Renal cortical epithelial cell (primary cell): ENCODE results near the gene AK8. TPM values are rescaled to one million over a fixed set of nuclear protein-coding genes. Genes with fewer than 3 reads are reported as not detected.
"Not testable (repeated sequence)": the region's sequence is repeated elsewhere in the genome, so short reads cannot be mapped to it uniquely, and the experiment has no call there.

Source experiments
- DNase-seq: peaks from one replicate; pipeline ENCODE4 v3.0.0-alpha.2; 2011; ENCODE audit warnings: low read depth
- total RNA-seq: library from RNA; depleted of rRNA; stranded (reverse); fragments of >200 nt; gene quantifications from 2 replicates; pipeline ENCODE4 v1.2.3, GENCODE V29; 2014

AK8 gene
- total RNA-seq, 1 donor from 2014 or later = 2.3 TPM

DNA sequence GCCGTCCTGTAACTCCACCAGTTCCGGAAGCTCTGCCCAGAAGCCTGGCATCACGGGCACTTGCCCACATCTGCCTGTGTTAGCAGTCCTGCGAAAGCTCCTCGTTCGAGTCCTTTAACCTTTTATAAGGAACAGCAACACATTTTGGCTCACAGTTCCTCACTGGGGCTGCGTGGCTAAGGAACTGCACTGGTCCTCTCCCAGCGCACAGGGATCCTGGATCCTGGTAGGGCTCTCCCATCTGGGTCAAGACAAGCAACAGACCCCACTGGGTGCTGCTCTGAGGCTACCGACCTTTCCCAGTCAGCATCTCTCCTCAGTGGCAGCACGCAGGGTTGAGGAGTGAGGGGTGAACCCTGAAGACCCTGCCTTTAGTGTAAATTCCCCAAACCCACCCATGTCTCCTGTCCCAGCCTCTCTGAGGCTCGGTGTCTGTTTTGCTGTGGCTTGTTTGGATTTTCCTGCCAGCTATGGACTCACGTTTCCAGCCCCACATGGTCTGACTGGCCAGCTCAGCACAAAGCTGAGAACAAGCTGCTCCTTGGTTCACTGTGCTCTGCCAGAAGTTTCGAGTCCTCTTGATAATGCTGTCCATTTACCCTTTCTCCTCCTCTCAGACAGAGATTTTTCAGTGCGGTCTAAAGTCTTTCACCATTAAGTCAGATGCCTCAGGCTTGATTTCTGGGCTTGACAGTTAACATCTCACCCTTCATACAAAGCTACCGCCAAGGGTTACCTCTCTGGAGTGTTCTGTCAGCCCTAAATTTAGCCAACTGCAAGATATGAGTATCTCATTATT is 80.0 kb downstream of the AK8 start:
- no peak for DNase-seq

DNA sequence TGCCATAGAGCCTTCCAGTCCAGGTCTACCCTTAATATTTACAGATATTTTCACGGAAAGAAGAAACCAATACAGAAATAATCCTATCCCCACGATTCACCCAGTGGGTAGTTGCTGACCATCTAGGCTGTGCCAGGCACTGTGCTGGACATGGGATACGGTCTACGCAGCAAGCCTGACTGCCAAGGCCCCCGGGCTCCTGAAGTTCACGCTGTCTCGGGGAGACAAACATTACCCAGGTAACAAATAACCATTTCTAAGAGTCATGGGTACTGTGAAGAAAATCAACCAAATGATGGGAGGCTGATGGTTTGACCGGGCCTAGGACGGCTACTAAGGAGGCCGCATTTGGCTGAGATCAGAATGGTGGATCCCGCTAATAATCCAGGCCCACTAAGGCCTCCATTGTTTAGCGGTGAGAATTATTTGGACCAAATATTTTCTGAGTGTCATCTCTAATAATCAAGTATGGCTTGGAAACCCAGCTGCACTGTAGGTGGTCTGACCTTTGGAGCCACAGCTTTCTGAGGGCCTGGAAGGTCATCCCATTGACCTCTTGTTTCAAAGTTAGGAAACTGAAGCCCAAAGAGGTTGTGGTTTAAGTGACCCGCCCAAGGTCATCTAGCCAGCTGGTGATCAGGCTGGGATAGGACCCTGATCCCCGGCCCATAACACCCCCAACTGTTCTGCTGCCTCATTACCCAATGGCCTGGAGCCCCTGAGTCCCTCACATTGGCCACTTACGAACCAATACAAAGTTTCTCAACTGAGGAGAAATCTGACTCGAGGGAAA is 82.4 kb downstream of the AK8 start:
- DNase-seq = no peak

DNA sequence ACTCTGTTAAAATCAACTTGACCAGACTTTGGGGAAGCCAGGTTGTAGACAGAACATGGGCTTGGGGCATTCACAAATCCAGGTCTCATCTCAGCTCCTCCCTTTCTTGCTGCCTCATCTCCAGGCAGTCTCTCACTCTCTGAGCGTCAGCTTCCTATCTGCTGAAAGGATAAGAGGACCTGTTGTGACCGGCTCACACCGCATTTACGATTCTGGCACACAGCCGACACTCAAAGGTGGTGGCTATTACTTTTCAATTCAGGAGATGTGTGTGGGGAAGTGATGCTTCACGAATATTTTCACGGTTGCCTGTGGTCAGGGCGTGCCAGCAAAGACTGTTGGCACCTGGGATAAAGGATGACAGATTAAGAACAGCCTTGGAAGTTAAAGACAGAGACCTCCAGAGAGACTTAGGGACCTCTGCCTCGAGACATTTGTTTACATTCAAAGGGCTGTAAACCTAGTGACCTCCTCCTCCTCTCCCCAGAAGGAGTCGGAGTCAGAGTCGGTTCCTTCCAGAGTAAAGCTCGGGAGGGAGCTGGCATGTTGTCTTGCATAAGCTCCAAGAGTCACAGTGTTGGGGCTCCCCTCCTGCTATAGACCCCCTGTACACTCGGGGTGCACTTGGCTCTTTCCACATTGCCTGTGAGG is 83.2 kb downstream of the AK8 start:
- peak; percentile 36 for DNase-seq

DNA sequence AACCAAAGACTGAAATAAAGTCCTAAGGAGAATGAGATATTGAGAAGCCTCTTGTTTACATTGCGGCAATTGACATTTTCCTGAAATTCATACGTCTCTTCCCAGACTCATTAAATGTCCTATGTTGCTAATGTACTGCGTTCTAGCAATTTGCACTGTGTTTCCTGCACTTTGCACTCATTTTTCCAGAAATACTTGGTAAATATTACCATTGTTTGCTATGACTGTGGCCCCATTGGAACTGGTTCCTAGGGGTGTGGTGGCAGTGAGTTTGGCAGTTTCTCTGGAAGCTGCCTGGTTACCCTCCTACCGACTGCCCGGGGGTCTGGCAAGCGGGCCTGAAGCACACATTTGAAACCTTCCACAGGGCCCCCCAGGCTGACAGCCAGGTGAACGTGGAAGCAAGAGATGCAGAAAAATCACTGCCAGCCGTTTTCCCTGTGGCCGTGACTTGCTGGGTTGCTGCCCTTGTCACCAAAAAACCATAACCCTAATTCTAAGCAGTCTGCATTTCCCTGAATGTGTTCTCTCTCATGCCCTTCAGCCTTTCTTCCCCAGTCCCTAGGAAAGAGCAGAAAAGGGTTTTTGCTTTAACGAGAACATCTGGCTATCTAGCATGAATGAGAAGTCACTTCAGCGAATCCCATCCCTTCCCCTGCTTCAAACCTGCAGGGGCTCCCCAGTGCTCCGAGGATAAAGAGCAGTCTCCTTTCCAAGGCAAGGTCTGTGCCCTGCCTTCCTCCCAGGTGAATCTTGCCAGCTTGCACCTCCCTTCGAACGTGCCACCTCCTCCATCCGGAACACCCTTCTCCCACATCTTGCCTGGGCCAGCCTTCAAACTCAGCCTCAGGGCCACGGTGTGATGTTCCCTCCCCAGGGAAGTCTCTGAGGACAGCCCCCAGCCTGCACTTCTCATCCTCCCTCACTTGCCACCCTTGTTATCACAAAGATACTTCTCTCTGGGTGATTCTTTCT is 84.2 kb downstream of the AK8 start:
- no peak for DNase-seq

DNA sequence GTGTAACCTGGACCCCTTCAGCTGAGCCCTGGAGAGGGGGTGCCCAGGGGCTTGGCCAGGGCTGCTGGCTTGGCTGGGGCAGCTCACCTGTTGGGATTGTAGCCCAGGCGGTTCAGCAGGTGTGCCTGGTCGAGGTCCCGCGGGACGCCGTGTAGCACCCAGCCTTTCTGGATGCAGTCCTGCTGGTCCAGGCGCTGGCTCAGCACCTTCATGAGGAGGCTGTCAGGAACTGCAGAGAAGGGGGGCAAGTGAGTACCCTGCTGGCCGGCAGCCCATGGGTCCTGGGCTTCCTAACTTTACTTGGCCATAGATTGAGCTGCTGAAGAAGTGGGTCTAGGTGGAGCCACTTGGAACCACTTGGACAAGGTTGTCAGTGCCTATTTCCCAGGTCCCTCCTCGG is 85.5 kb downstream of the AK8 start:
- no peak for DNase-seq

DNA sequence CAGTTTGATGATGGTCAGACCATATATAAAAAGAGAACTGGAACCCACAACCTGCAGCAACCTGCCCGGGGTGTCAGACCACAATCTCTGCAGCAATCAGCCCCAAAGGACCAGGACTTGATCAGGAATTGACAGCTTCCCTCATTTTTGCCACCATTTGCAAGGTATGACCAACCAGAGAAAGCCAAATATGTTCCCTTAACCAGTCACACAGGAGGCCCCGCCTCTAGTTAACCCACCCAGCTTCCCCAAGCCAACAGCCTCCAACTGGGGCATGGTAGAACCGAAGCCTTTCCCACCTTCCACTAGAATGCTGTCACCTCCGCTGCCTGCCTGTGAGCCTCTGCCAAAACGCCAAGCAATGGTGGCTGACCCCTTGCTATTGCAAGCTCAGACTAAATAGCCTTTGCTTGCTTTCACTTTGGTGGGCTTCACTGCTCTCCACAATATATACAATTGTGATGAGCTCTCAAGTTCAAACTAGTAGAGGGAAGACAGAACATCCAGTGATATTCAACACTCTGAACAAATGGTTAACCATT is 86.3 kb downstream of the AK8 start:
- no peak for DNase-seq

DNA sequence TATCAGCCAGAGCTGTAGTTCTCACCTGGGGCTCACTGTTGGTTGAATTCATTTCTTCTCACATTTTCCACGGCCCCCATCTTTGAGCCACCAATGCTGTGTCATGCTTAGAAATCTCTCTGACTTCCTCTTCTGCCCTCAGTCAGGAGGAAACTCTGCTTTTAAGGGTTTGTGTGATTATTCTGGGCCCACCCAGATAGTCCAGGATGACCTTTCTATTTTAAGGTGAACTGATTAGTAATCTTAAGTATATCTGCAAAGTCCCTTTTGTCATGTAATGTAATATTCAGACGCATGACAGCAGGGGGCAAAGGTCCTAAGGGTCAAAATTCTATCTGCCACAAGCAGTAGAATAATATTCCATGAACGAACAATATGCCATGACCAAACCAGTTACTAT is 88.4 kb downstream of the AK8 start:
- no peak for DNase-seq

DNA sequence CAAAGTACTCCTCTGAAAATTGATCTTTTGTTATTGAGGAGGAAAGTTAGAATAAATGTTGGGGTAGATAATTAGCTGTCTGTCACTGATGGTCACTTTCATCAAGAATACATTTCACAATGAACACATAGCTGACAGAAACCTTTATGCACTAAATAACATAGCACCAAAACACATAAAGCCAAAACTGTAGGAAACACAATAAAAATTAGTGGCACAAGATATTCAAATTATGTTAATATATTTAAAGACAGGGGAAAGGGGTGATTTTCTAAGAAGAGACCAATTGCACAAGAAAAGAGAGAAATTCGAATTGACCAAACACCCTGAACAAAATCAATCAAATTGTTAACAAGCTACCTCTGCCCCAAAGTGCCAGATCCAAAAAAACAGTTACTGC is 89.7 kb downstream of the AK8 start:
- no peak for DNase-seq

DNA sequence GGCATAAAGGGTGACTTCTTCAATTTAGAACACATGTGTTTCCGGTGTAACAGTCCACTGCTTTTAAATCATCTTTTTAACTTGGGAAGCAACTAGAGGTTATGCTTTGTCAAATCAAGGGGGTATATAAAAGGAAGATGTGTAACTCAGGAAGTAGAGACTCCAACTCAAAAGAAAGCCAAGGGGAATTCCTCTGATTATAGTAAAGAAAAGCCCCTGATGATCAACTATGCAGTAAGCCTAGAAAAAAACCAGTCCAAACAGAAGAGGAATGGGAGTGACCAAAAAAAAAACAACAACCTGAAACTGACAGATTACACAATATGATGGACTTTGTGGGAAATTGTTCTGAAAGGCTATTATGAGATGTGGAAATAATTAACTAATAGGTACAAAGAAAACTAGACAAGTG is 90.3 kb downstream of the AK8 start:
- peak; percentile 98 for DNase-seq

DNA sequence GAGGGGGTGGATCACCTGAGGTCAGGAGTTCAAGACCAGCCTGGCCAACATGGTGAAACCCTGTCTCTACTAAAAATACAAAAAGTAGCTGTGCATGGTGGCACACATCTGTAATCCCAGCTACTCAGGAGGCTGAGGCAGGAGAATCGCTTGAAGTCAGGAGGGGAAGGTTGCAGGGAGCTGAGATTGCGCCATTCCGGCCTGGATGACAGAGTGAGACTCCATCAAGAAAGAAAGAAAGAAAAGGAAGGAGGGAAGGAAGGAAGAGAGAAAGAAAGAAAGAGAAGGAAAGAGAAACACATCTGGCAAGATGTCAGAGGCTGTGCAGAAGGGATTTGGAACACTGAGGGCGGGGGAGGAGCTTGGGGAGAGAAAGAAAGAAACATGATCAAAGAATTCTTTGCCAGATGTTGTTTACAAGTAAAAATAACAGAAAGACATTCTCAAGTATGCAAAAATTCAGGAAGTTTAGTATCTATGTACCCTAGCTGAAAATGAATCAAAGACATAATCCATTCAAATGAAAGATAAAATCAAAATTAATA is 93.7 kb downstream of the AK8 start:
- DNase-seq = no peak

DNA sequence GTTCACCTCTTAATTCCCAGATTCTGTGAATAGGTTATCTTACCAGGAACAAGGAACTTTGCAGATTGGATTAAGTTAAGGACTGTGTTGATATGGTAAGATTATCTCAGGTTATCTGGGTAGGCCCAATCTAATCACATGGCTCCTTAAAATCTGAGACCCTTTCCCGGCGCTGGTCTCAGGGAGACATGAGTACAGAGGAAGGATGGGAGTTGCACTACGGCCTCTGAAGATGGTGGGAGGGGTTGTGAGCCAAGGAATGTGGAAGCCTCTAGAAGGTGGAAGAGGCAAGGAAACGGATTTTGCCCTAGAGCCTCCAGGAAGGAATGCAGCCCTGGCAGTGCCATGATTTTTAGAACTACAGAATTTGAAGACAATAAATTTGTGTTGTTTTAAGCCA is 95.1 kb downstream of the AK8 start:
- no peak for DNase-seq

DNA sequence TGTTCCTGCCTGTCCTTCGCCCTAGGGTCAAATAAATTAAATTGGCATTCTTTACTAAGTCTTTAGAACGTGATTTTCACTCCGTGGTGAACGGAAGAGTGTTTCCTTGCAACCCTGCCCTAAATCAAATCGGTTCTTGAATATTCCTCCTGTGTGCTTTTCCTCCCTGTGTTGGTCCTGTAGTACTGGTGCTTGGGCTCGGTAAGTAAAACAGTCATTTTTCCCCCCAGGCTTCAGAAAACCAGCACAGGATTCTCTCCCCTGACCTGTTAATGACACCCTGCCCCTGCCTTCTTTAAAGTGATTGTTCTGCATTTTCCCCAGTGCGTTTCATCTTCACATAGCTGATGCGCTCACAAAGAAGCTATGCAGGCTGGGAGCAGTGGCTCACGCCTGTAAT is 96.0 kb downstream of the AK8 start:
- no peak for DNase-seq

DNA sequence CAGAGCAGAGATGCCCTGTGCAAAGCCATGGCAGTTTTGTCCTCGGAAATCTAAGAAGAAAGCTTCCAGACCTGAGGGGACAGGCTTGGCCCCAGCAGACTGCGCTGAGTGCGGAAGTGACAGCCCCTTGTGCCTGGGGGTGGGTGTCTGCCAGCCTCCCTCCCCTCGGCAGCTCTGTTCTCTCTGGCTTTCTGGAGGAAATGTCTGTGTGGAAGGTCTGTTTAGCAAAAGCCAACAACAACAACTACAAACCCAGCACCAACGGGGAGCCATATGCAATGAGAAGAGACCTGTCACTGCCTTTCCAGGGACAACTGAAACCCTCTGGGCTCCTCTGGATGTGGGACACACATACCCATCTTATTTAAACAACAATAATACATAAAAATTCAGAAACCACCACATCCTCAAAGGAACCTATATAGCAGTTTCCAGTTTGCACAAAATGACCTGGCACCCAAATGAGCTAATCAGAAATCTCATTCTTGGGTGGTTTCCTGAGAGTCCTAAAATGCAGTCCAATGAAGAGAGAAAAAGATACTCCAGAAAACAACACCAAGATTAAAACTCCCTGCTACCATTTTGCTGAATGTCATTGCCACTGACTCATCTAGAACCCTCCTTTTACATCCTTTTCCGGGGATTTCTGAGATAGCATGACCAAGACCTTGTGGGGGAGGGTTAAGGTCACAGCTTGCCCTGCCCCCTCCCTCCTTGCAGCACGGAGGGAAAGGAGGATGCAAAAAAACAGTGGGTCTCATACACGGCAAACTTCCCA is 97.7 kb downstream of the AK8 start:
- DNase-seq = peak; percentile 9

DNA sequence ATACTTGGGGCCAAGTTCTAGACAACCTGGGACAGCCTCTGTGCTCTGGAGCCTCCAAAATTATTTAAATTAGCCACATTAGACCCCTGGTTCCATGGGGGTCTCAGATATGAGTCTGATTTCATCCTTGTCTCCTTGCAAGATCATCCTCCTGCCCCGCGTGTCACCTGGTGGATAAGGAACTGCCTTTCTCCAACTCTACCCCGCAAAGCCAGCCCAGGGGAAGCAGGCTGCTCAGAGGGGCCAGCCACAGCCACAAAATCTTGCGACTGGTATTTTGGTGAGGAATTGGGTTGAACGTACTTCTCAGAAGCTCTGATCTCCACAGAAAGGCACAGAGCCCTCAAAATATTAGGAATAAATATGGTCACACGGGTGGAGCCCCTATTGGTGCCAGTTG is 101.2 kb downstream of the AK8 start:
- no peak for DNase-seq

DNA sequence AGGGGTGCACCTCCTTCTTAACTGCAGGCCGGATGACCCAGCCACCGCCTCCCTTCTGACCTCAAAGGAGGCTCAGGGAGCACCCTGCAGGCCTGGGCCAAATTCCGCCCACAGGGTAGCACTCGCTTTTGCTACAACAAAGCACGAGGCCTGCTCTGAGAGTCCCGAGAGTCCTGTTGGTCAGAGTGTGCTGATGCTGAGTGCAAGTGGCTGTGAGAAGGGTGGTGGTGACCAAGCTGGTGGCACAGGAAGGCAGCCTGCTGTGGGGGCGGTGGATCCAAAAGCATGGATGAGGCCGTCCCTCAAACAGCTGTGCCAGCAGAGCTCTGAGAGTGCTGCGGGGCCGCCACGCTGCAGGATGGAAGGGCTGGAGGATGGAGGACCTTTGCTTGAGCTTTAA is 101.8 kb downstream of the AK8 start:
- DNase-seq = no peak

DNA sequence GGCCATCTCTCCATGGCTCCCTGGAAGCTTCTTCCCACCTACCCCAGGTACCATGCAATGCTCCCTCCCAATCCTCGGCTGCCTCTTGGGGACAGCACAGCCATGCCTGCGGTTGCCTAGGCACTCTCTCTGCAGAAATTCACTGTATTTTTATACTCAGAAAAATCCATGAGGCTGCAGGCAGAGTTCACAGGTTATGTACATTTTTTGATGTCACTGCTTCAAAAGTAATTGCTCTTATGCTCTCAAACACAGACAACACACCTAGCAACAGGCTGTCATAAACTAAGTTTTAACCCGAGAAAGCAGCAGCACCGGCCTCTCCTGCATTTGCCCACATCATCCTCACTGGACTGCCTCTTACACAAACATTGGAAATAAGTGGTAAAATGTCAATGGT is 102.4 kb downstream of the AK8 start:
- no peak for DNase-seq

DNA sequence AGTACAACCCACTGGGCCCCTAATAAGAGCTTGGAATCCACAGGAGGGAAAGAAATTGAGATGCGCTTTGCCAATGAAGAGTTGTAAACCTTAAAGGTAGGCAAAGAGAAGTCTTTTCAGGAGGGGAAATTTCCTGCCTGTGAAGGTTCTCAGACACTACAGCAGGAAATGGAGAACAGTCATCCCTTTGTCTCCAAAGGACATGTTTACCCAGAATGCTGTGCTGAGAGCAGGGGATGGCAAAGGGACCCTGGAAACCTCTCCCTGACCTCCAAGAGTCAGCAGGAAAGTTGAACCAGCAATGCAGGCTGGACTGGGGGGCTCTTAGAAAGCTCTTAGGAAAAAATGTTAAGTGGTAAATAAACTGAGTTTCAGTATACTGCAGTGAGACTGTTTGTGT is 103.2 kb downstream of the AK8 start:
- DNase-seq = no peak

DNA sequence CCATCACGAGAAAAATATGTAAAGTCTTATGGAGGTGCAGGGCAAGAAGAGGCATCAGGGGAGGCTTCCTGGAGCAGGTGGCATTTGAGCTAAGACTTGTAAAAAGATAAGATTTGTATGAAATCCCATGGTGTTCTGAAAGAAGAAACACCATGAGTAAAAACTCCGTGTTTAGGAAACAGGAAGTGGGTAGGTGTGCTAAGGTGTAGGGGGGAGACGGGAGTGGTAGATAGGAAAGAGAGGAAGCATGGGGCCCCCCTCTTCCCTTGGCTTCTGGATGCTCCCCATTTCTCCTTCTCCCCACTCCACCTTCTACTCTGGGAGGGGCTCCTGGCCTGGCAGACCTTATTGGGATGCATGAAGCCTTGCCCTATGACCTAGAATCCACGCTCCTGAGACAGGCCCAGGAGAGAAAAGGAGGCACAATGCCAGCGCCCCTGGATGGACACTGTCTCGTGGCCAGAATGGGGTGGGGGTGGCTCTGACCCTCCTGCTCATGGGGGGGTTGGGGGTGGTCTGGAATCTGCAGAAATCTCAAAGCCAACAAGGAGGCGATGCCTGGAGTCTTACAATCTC is 104.2 kb downstream of the AK8 start:
- no peak for DNase-seq

DNA sequence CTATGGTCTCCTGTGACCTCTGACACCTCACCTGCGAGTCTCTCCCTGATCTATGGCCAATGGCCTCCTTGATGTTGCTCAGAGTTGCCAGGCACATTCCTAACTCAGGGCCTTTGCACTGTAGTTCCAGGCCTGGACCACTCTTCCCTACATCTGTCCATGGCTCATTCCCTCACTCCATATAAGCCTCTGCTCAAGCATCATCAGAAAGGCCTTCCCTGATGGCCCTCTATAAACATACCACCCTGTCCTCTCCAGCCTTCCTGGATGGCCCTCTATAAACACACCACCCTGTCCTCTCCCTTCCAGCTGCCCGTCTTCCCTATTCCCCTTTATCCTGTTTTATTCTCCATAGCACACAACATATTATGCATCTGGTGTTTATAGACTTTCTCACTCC is 105.0 kb downstream of the AK8 start:
- DNase-seq = no peak

DNA sequence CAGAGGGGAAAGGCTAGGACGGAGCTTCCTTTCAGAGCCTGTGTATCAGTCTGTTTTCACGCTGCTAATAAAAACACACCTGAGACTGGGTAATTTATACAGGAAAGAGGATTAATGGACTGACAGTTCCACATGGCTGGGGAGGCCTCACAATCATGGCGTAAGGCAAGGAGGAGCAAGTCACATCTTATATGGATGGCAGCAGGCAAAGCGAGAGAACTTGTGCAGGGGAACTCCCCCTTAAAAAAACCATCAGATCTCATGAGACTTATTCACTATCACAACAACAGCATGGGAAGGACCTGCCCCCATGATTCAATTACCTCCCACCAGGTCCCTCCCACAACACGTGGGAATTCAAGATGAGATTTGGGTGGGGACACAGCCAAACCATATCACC is 106.3 kb downstream of the AK8 start:
- not testable (repeated sequence) for DNase-seq
